AG09319 (cell line): Measurements from ENCODE around the gene STX18.

ENCODE experiments used
- DNase-seq: peaks from one replicate; pipeline ENCODE4 v3.0.0-alpha.2; 2010; ENCODE audit warnings: low read depth; ENCODE audit errors: extremely low read depth
- CTCF ChIP-seq: IDR thresholded peaks from 2 replicates; pipeline ENCODE4 v1.5.1; 2011; ENCODE audit warnings: low read depth, mild to moderate bottlenecking, inconsistent platforms, low read length, moderate library complexity

STX18 gene

GRCh38 chr4:4437798-4438470 is 103.9 kb downstream of the STX18 start:
- no peak for DNase-seq
- TF ChIP-seq CTCF: no peak

GRCh38 chr4:4436244-4436823 is 105.5 kb downstream of the STX18 start:
- DNase-seq: no peak
- no peak for TF ChIP-seq CTCF

- no peak for DNase-seq
- TF ChIP-seq CTCF: no peak
These were observed 107.9 kb downstream of the STX18 start for GRCh38 chr4:4433941-4434340.

- no peak for DNase-seq
- no peak for TF ChIP-seq CTCF
These were observed 109.3 kb downstream of the STX18 start for GRCh38 chr4:4432341-4433125.

GRCh38 chr4:4430492-4431195 is 111.2 kb downstream of the STX18 start:
- TF ChIP-seq CTCF: peak; percentile 74
- DNase-seq: peak; percentile 52

- no peak for DNase-seq
- no peak for TF ChIP-seq CTCF
These were observed 112.6 kb downstream of the STX18 start for GRCh38 chr4:4428966-4429875.
